GM19240 (cell line): Measurements from ENCODE around the gene JAM2.
"Not testable (repeated sequence)": the region's sequence is repeated elsewhere in the genome, so short reads cannot be mapped to it uniquely, and the experiment has no call there.

Experiments
- DNase-seq: peaks from one replicate; pipeline ENCODE4 v3.0.0; 2011; ENCODE audit warnings: low spot score; ENCODE audit not compliant: insufficient read length

The JAM2 gene

GRCh38 chr21:25714066-25714465 lies 75.0 kb downstream of the JAM2 start:
- not testable (repeated sequence) for DNase-seq

- no peak for DNase-seq
Measured at GRCh38 chr21:25717491-25718147, 78.6 kb downstream of the JAM2 start.

- no peak for DNase-seq
Measured at GRCh38 chr21:25721987-25722386, 82.9 kb downstream of the JAM2 start.

GRCh38 chr21:25722631-25723030 lies 83.6 kb downstream of the JAM2 start:
- no peak for DNase-seq

GRCh38 chr21:25732091-25732760 lies 93.2 kb downstream of the JAM2 start:
- no peak for DNase-seq

- no peak for DNase-seq
Measured at GRCh38 chr21:25733859-25734653, 95.0 kb downstream of the JAM2 start.

GRCh38 chr21:25734654-25734903 lies 95.5 kb downstream of the JAM2 start:
- DNase-seq: no peak

- DNase-seq: peak; percentile 48
Measured at GRCh38 chr21:25734904-25735645, 96.0 kb downstream of the JAM2 start, which contains the start of the genes ATP5PF and GABPA. TSS of gene ATP5PF (minus strand) at chr21:25734904. CDS start at chr21:25729794, 5,110 bp downstream. TSS of gene GABPA (plus strand) at chr21:25734972. CDS start at chr21:25741599, 6,627 bp downstream.

- no peak for DNase-seq
Measured at GRCh38 chr21:25735646-25736597, 96.9 kb downstream of the JAM2 start.

GRCh38 chr21:25737421-25737820 lies 98.4 kb downstream of the JAM2 start:
- DNase-seq: no peak

- no peak for DNase-seq
Measured at GRCh38 chr21:25742900-25743299, 103.8 kb downstream of the JAM2 start.

GRCh38 chr21:25744854-25745253 lies 105.8 kb downstream of the JAM2 start:
- no peak for DNase-seq

GRCh38 chr21:25750085-25750484 lies 111.0 kb downstream of the JAM2 start:
- no peak for DNase-seq

GRCh38 chr21:25752416-25752815 lies 113.4 kb downstream of the JAM2 start:
- no peak for DNase-seq

GRCh38 chr21:25756190-25756932 lies 117.3 kb downstream of the JAM2 start:
- no peak for DNase-seq

GRCh38 chr21:25757531-25757930 lies 118.5 kb downstream of the JAM2 start:
- no peak for DNase-seq

GRCh38 chr21:25759573-25759972 lies 120.5 kb downstream of the JAM2 start:
- DNase-seq: no peak

- DNase-seq: no peak
Measured at GRCh38 chr21:25760061-25760460, 121.0 kb downstream of the JAM2 start.

GRCh38 chr21:25760677-25761076 lies 121.6 kb downstream of the JAM2 start:
- DNase-seq: no peak

- no peak for DNase-seq
Measured at GRCh38 chr21:25764065-25764464, 125.0 kb downstream of the JAM2 start.
